OCI-M2 (cell line): ENCODE data around the gene MEIS3.

Experiments
- DNase-seq: peaks from one replicate; lab custom pipeline; 2025; ENCODE audit not compliant: unreplicated experiment; lab: John Stamatoyannopoulos, UW

The MEIS3 gene

GRCh38 chr19:47435883-47436417 is 16.6 kb upstream of the MEIS3 start:
- no peak for DNase-seq

DNA sequence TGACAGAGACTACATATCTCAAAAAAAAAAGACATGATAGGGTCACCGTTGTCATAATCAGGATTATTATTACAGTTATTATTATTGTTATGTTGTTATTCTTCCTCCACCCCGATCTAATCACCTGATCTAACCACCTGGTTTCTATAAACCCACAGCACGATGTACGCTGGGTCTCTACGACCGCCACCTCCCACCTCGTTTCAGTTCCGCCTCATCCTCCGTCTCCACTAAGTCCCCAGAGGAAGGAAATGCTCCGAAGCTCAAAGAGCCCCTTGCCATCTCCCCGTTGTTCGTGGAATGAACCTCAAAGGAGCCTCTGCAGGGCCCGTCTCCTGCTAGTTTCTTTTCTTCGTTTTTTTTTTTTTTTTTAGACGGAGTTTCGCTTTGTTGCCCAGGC is 15.9 kb upstream of the MEIS3 start:
- no peak for DNase-seq

DNA sequence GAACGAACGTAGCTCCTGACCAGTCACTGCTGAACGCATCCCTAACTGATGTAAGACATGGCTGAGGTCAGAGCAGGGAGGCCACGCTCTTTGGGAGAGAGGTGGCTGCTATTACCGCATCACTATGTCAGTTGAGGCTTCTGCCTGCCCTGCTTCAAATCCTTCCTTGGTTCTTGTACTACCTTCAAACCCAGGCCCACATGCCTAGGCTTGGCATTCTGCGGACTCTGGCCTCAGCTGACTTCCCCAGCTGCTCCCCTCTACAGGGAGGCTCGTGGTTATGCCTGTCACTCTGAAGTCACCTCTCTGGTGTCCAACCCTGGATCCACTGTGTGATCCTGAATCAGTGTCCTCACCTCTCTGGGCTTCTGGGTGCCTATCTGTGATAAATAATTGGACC is 14.8 kb upstream of the MEIS3 start:
- DNase-seq: no peak

DNA sequence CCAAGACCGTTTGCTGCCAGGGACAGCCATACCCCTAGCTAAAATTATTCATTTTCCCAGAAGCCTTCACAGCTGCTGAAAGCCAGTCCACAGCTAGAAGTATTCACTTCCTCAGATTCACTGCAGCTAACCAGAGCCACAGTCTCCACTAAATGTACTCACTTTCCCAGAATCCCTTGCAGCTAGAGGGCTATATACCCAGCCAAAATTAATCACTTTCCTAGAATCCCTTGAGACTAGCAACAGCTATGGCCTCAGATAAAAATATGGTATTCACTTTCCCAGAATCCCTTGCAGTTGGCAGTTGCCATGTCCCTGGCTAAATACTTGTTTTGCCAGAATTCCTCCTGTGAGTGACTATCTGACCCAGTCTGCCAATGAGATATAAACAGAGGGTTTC is 13.8 kb upstream of the MEIS3 start:
- no peak for DNase-seq

DNA sequence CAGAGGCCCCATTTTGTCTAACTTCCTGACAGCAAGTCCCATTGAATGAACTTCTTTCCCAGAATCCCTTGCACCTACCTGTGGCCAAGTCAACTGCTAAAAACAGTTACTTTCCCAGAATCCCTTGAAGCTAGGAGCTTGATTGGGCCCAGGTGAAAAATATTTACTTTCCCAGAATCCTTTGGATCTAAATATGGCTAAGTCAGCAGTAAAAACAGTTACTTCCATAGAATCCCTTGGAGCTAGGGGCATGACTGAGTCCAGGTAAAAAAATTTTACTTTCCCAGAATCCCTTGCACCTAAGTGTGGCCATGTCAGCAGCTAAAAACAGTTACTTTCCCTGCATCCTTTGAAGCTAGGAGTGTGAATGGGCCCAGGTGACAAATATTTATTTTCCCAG is 13.2 kb upstream of the MEIS3 start:
- no peak for DNase-seq

DNA sequence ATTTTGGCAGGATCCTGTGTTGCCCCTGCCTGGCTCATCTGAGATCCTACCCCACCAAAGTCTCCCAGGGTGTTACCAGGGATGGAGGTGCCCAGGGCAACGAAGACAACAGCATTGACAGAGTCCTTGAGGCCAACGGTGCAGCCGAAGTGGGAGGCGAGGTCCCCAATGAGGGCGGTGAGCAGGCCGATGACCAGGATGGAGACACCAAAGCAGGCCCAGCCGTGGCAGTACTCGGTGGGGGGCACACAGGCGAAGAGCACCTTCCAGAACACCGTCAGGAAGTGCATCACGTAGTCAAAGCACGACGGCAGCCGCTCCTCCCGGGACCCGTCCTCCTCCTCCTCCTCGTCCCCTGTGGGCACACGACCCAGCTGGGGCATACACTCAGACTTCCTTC is 12.8 kb upstream of the MEIS3 start:
- DNase-seq: no peak

- no peak for DNase-seq
These were observed 10.9 kb upstream of the MEIS3 start for GRCh38 chr19:47430041-47430802.

DNA sequence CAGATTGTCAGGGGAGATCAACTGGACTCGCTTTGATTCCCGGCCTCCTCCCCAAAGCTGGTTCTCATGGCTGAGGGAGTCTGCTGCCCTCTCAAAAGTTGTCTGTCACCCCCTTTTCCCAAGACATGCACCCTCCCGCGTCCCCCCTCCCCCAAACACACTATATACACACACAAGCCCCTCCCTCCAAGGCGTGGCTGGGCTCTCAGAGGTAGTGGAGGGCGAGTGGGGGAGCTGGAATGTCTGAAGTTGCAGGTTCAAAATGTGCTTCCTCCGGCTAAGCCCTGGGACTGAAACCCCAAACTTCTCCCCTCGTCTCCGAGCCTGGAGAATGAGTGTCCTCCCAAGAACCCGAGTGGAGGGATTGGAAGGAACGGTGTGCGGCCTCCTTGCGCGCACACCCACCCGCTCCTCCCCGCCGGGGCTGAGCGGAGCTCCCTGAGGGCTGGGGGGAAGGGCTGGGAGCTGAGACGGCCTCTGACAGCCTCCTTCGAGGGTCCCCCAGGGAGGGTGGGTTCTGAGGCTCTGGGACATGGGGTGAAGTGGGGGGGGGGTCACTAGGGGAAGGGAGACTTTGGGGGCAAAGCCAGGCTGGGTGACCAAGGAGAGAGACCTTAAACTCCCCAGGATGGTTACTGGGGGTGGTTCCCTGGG is 9.9 kb upstream of the MEIS3 start:
- no peak for DNase-seq

- DNase-seq: peak; percentile 94
These were observed 9.0 kb upstream of the MEIS3 start for GRCh38 chr19:47428177-47428894.

DNA sequence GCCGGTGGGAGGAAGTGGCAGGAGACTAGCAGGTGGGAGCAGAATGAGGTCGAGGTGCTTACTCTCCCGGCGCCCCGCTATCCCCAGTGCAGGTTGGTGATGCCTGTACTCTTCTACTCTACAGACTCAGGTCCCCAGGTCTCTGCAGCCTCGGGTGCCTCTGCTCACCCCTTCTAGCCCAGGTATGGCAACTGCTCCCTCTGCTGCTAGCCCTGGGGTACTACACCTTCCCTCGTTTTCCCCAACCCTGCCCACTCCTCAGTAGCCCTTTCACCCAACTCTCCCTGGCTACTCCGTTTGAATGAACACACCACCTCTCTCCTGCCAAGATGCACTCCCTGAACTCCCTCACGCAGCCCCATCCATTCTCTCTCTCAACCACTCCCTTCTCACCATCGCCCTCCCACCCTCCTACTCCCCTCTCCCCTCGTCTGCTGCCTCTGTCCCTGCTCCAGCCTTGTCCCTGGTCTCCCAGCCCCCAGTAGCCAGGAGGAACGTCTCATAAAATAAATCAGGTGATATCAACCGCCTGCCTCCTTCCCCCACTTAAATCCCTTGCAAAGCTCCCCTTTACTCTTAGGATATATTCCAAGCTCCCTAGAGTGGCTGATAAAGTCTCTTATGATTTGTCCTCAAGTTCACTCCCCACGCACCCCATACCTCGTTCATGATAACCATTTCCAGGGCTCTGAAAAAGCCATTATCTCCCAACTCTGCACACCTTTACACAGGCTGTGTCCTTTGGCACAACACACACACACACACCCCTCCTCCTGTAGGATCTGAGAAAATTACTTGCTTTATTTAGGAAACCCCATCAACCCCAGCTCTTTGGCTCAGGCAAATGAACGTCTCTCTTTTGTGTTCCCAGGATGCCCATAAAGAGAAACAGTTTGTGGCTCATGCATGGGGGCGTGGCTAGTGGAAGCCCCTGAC is 8.2 kb upstream of the MEIS3 start:
- DNase-seq: peak; percentile 49

DNA sequence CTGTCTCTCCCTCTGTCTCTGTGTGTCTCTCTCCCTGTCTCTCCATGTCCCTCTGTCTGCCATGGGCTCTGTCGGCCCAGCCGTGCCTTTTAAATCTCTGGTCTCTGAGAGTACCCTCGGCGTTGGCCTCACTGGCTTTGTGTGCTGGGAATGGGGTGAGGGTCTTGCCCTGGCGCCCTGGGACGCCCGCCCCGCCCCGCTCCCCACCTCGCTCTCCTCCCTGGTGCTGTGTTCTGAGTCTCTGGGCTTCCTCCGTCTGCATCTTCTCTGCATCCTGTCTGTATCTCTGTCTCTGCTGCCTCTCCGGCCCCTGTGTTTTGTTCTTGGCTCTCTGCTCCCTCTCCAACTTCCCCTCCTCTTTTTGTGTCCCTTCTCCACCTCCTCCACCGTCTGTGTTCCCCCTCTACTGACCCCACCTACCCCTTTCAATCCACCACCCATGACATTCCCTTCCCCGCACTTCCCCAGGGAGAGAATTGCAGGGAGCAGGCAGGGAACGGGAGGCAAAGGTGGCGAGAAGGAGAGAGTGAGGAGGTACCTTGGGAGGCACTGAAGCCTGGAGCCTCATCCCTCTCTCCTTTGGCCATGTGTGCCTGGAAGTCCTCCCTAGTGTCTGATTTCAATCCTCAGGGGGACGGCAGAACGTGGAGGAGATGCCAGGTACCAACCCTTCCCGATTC is 4.0 kb upstream of the MEIS3 start:
- no peak for DNase-seq

GRCh38 chr19:47422417-47423163 is 3.3 kb upstream of the MEIS3 start:
- no peak for DNase-seq

- no peak for DNase-seq
These were observed 2.6 kb upstream of the MEIS3 start for GRCh38 chr19:47421844-47422395.

DNA sequence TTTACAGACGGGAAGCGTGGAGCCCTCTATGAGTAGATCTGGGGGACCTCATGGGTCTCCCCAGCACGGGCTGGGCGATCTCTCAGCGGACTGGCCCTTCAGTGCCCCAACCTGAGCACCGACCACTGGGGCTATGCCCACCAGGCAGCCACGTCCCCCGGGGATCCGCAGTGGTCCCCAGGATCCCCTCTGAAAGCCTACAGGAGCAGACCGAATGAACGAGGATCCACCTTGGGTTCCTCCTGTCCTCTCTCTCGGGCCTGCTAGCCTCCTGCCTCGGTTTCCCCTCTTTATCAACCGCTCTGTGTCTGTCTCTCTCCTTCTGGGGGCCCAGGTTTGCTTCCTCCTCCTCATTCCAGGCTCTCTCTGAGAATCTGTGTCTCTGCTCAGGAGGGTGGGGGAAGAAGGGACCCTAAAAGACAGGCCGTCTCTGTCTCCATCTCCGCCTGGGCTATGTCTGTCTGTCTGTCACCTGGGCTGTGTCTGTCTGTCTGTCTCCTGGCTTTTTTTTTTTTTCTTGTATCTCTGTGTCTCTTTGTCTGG is 2.0 kb upstream of the MEIS3 start:
- no peak for DNase-seq

GRCh38 chr19:47419789-47420188 is 462 bp upstream of the MEIS3 start:
- no peak for DNase-seq

GRCh38 chr19:47418692-47419029 is 666 bp downstream of the MEIS3 start:
- DNase-seq: no peak

GRCh38 chr19:47417746-47418691 is 1.3 kb downstream of the MEIS3 start:
- DNase-seq: no peak
